Measurements from ENCODE around the gene HNF4A. TPM values are rescaled to one million over a fixed set of nuclear protein-coding genes. Genes with fewer than 3 reads are reported as not detected.
"Not testable (repeated sequence)": the region's sequence is repeated elsewhere in the genome, so short reads cannot be mapped to it uniquely, and the experiment has no call there.

The HNF4A gene
- total RNA-seq, 2 experiments from 2014 or later, result not detected

- POLR2A ChIA-PET, result no interaction called here
- no peak overlapping the region for H3K4me3 Mint-ChIP-seq
- intact Hi-C loops (cut with DNase I, micrococcal nuclease), result no loop called here
- H3K27me3 Mint-ChIP-seq, result peaks cover 7% of the 10 kb centered on the region
- CTCF ChIA-PET, result interaction anchor here (1.0 to 4.1 kb wide), 4 partner anchors 18 to 113 kb away, joined by 3 to 27 read pairs (median 4); partner anchors contain the start of gene FITM2
- no peaks in the 10 kb centered on the region for H3K9me3 Mint-ChIP-seq (ENCODE audit: low read depth)
- no peaks in the 10 kb centered on the region for H3K36me3 Mint-ChIP-seq (ENCODE audit: low read depth)
- DNase-seq (no peak), ATAC-seq (no peak)
- H3K4me1 Mint-ChIP-seq, result no peaks in the 10 kb centered on the region
- no peak overlapping the region for H3K27ac Mint-ChIP-seq
Observed at GRCh38 chr20:44328428-44328827, 27.1 kb upstream of the HNF4A start.

- Mint-ChIP-seq H3K4me3 (no peak overlapping the region), H3K36me3 (ENCODE audit: low read depth) (no peaks in the 10 kb centered on the region), H3K9me3 (ENCODE audit: low read depth) (no peaks in the 10 kb centered on the region), H3K4me1 (no peaks in the 10 kb centered on the region), H3K27ac (no peak overlapping the region), H3K27me3 (peaks cover 7% of the 10 kb centered on the region)
- DNase-seq (no peak), ATAC-seq (no peak)
- ChIA-PET POLR2A (no interaction called here), CTCF (interaction anchor here (1.3 kb wide), 1 partner anchor 113 kb away, joined by 12 read pairs; no protein-coding TSS in a partner anchor)
- intact Hi-C loops (cut with DNase I, micrococcal nuclease), result no loop called here
Observed at GRCh38 chr20:44331201-44331600, 24.3 kb upstream of the HNF4A start.

GRCh38 chr20:44334306-44334705 lies 21.2 kb upstream of the HNF4A start:
- ATAC-seq (no peak), DNase-seq (no peak)
- no peak overlapping the region for H3K27ac Mint-ChIP-seq
- no peak overlapping the region for H3K4me3 Mint-ChIP-seq
- no peaks in the 10 kb centered on the region for H3K4me1 Mint-ChIP-seq
- ChIA-PET CTCF (no interaction called here), POLR2A (no interaction called here)
- H3K27me3 Mint-ChIP-seq, result peaks cover 9% of the 10 kb centered on the region
- H3K9me3 Mint-ChIP-seq (ENCODE audit: low read depth), result no peaks in the 10 kb centered on the region
- intact Hi-C loops (cut with DNase I, micrococcal nuclease), result no loop called here
- no peaks in the 10 kb centered on the region for H3K36me3 Mint-ChIP-seq (ENCODE audit: low read depth)

GRCh38 chr20:44334709-44335108 lies 20.8 kb upstream of the HNF4A start:
- POLR2A ChIA-PET, result no interaction called here
- no peak overlapping the region for H3K4me3 Mint-ChIP-seq
- no peak for ATAC-seq
- H3K9me3 Mint-ChIP-seq (ENCODE audit: low read depth), result no peaks in the 10 kb centered on the region
- H3K36me3 Mint-ChIP-seq (ENCODE audit: low read depth), result no peaks in the 10 kb centered on the region
- no peak overlapping the region for H3K27ac Mint-ChIP-seq
- intact Hi-C loops (cut with DNase I, micrococcal nuclease), result no loop called here
- DNase-seq, result no peak
- CTCF ChIA-PET, result no interaction called here
- no peaks in the 10 kb centered on the region for H3K4me1 Mint-ChIP-seq
- peaks cover 9% of the 10 kb centered on the region for H3K27me3 Mint-ChIP-seq

- no peak overlapping the region for H3K4me3 Mint-ChIP-seq
- H3K36me3 Mint-ChIP-seq (ENCODE audit: low read depth), result no peaks in the 10 kb centered on the region
- CTCF ChIA-PET, result no interaction called here
- H3K27me3 Mint-ChIP-seq, result peaks cover 9% of the 10 kb centered on the region
- H3K27ac Mint-ChIP-seq, result no peak overlapping the region
- POLR2A ChIA-PET, result no interaction called here
- ATAC-seq, result no peak
- intact Hi-C loops (cut with DNase I, micrococcal nuclease), result no loop called here
- H3K9me3 Mint-ChIP-seq (ENCODE audit: low read depth), result no peaks in the 10 kb centered on the region
- DNase-seq, result no peak
- no peaks in the 10 kb centered on the region for H3K4me1 Mint-ChIP-seq
Observed at GRCh38 chr20:44335675-44336074, 19.8 kb upstream of the HNF4A start.

GRCh38 chr20:44336086-44336485 lies 19.4 kb upstream of the HNF4A start:
- no peaks in the 10 kb centered on the region for H3K9me3 Mint-ChIP-seq (ENCODE audit: low read depth)
- no peak overlapping the region for H3K27ac Mint-ChIP-seq
- DNase-seq (no peak), ATAC-seq (no peak)
- no peaks in the 10 kb centered on the region for H3K4me1 Mint-ChIP-seq
- POLR2A ChIA-PET, result no interaction called here
- peaks cover 9% of the 10 kb centered on the region for H3K27me3 Mint-ChIP-seq
- H3K36me3 Mint-ChIP-seq (ENCODE audit: low read depth), result no peaks in the 10 kb centered on the region
- intact Hi-C loops (cut with DNase I, micrococcal nuclease), result no loop called here
- H3K4me3 Mint-ChIP-seq, result no peak overlapping the region
- CTCF ChIA-PET, result no interaction called here

GRCh38 chr20:44336725-44337380 lies 18.6 kb upstream of the HNF4A start, which contains the start of gene R3HDML:
R3HDML (plus strand) TSS chr20:44337043; CDS start chr20:44337158, 115 bp downstream.
- intact Hi-C loops (cut with DNase I, micrococcal nuclease), result no loop called here
- H3K9me3 Mint-ChIP-seq (ENCODE audit: low read depth), result no peaks in the 10 kb centered on the region
- ChIA-PET POLR2A (no interaction called here), CTCF (no interaction called here)
- no peaks in the 10 kb centered on the region for H3K4me1 Mint-ChIP-seq
- H3K4me3 Mint-ChIP-seq, result no peak within 1 kb of the TSS
- DNase-seq (no peak), ATAC-seq (no peak)
- H3K36me3 Mint-ChIP-seq (ENCODE audit: low read depth), result no peaks in the 10 kb centered on the region
- peaks cover 6% of the 10 kb centered on the region for H3K27me3 Mint-ChIP-seq
- H3K27ac Mint-ChIP-seq, result no peak within 1 kb of the TSS

- peaks cover 2% of the 10 kb centered on the region for H3K27me3 Mint-ChIP-seq
- intact Hi-C loops (cut with DNase I, micrococcal nuclease), result no loop called here
- ATAC-seq (no peak), DNase-seq (no peak)
- no peaks in the 10 kb centered on the region for H3K9me3 Mint-ChIP-seq (ENCODE audit: low read depth)
- ChIA-PET POLR2A (no interaction called here), CTCF (no interaction called here)
- no peak overlapping the region for H3K4me3 Mint-ChIP-seq
- no peaks in the 10 kb centered on the region for H3K36me3 Mint-ChIP-seq (ENCODE audit: low read depth)
- H3K27ac Mint-ChIP-seq, result no peak overlapping the region
- H3K4me1 Mint-ChIP-seq, result no peaks in the 10 kb centered on the region
Observed at GRCh38 chr20:44342248-44342647, 13.3 kb upstream of the HNF4A start.

GRCh38 chr20:44343162-44343675 lies 12.3 kb upstream of the HNF4A start:
- ChIA-PET CTCF (no interaction called here), POLR2A (no interaction called here)
- no peak overlapping the region for H3K27ac Mint-ChIP-seq
- no peaks in the 10 kb centered on the region for H3K4me1 Mint-ChIP-seq
- ATAC-seq, result no peak
- no peaks in the 10 kb centered on the region for H3K9me3 Mint-ChIP-seq (ENCODE audit: low read depth)
- H3K27me3 Mint-ChIP-seq, result peaks cover 2% of the 10 kb centered on the region
- intact Hi-C loops (cut with DNase I, micrococcal nuclease), result no loop called here
- H3K36me3 Mint-ChIP-seq (ENCODE audit: low read depth), result no peaks in the 10 kb centered on the region
- DNase-seq, result no peak
- H3K4me3 Mint-ChIP-seq, result no peak overlapping the region

- no peaks in the 10 kb centered on the region for H3K4me1 Mint-ChIP-seq
- POLR2A ChIA-PET, result no interaction called here
- no peak overlapping the region for H3K27ac Mint-ChIP-seq
- no peak overlapping the region for H3K4me3 Mint-ChIP-seq
- DNase-seq (no peak), ATAC-seq (no peak)
- intact Hi-C loops (cut with DNase I, micrococcal nuclease), result no loop called here
- CTCF ChIA-PET, result interaction anchor here (0.8 kb wide), 1 partner anchor 42 kb away, joined by 3 read pairs; no protein-coding TSS in a partner anchor
- H3K36me3 Mint-ChIP-seq (ENCODE audit: low read depth), result no peaks in the 10 kb centered on the region
- H3K9me3 Mint-ChIP-seq (ENCODE audit: low read depth), result no peaks in the 10 kb centered on the region
- peaks cover 4% of the 10 kb centered on the region for H3K27me3 Mint-ChIP-seq
Observed at GRCh38 chr20:44344723-44345122, 10.8 kb upstream of the HNF4A start.

- CTCF ChIA-PET, result no interaction called here
- DNase-seq (no peak), ATAC-seq (no peak)
- intact Hi-C loops (cut with DNase I, micrococcal nuclease), result no loop called here
- no peak overlapping the region for H3K4me3 Mint-ChIP-seq
- H3K4me1 Mint-ChIP-seq, result no peaks in the 10 kb centered on the region
- peaks cover 4% of the 10 kb centered on the region for H3K27me3 Mint-ChIP-seq
- H3K27ac Mint-ChIP-seq, result no peak overlapping the region
- H3K36me3 Mint-ChIP-seq (ENCODE audit: low read depth), result no peaks in the 10 kb centered on the region
- POLR2A ChIA-PET, result no interaction called here
- no peaks in the 10 kb centered on the region for H3K9me3 Mint-ChIP-seq (ENCODE audit: low read depth)
Observed at GRCh38 chr20:44345147-44345546, 10.4 kb upstream of the HNF4A start.

- ATAC-seq; CTCF ChIA-PET; H3K9me3 Mint-ChIP-seq (ENCODE audit: low read depth); POLR2A ChIA-PET; H3K4me1 Mint-ChIP-seq; intact Hi-C loops (cut with DNase I, micrococcal nuclease); H3K27me3 Mint-ChIP-seq; DNase-seq; H3K4me3 Mint-ChIP-seq; H3K27ac Mint-ChIP-seq; H3K36me3 Mint-ChIP-seq (ENCODE audit: low read depth): not testable (repeated sequence)
Observed at GRCh38 chr20:44345941-44346340, 9.6 kb upstream of the HNF4A start.
